Neural crest cell (in vitro differentiated cells): Measurements from ENCODE around the gene FBXW2. TPM values are rescaled to one million over a fixed set of nuclear protein-coding genes. Genes with fewer than 3 reads are reported as not detected.
A peak's percentile ranks its signal among the peaks of the same experiment; 100 is the strongest.

Experiments used
- DNase-seq: peaks from one replicate; pipeline ENCODE4 v3.0.0; 2021; ENCODE audit warnings: low read depth, mixed read lengths, low spot score
- H3K27ac Mint-ChIP-seq: one replicate; pipeline ENCODE4 v1.8.0; 2021; ENCODE audit warnings: mild to moderate bottlenecking, mixed read lengths; ENCODE audit not compliant: unreplicated experiment
- H3K27me3 Mint-ChIP-seq: 2 replicates; pipeline ENCODE4 v1.8.0; 2021; ENCODE audit warnings: low read depth, mild to moderate bottlenecking, mixed read lengths
- H3K36me3 Mint-ChIP-seq: 2 replicates; pipeline ENCODE4 v1.8.0; 2021; ENCODE audit warnings: low read depth, mild to moderate bottlenecking, mixed read lengths
- H3K4me1 Mint-ChIP-seq: 2 replicates; pipeline ENCODE4 v1.8.0; 2021; ENCODE audit warnings: mixed read lengths
- H3K4me3 Mint-ChIP-seq: one replicate; pipeline ENCODE4 v1.8.0; 2021; ENCODE audit warnings: mild to moderate bottlenecking, mixed read lengths
- H3K9me3 Mint-ChIP-seq: 2 replicates; pipeline ENCODE4 v1.8.0; 2021; ENCODE audit warnings: mixed read lengths
- CTCF ChIP-seq: fragments of 200-600 bp; sonication (generic); conservative IDR thresholded peaks from 2 replicates; pipeline ENCODE4 v1.5.0; 2021; ENCODE audit warnings: antibody characterized with exemption, mild to moderate bottlenecking
- long read RNA-seq: library from polyadenylated mRNA; unstranded; transcript quantifications from one replicate; pipeline ENCODE4 v2.0.0, GENCODE V29; 2020
- total RNA-seq: library from RNA; stranded (reverse); gene quantifications from 2 replicates; pipeline ENCODE4 v1.2.1, GENCODE V29; 2021

Gene FBXW2, protein sequence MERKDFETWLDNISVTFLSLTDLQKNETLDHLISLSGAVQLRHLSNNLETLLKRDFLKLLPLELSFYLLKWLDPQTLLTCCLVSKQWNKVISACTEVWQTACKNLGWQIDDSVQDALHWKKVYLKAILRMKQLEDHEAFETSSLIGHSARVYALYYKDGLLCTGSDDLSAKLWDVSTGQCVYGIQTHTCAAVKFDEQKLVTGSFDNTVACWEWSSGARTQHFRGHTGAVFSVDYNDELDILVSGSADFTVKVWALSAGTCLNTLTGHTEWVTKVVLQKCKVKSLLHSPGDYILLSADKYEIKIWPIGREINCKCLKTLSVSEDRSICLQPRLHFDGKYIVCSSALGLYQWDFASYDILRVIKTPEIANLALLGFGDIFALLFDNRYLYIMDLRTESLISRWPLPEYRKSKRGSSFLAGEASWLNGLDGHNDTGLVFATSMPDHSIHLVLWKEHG
- 63.3 and 65.4 TPM in 2 replicates for total RNA-seq
- long read RNA-seq, full-length matches to known transcripts: 22 of 89 reads
- long read RNA-seq, partial matches to known transcripts: 12 of 89 reads
- long read RNA-seq, other reads (novel, unspliced or antisense): 55 of 89 reads

- Mint-ChIP-seq H3K27ac (peak within 1 kb of the TSS; percentile 99), H3K36me3 (no peaks in the 10 kb centered on the region), H3K27me3 (no peaks in the 10 kb centered on the region), H3K9me3 (no peaks in the 10 kb centered on the region), H3K4me1 (peaks cover 43% of the 10 kb centered on the region), H3K4me3 (peak within 1 kb of the TSS; percentile 91)
- peak; percentile 84 for DNase-seq
- no peak for TF ChIP-seq CTCF
These were observed at the start of gene FBXW2 for GRCh38 chr9:120792898-120793765. Gene FBXW2, minus strand, starts transcription at chr9:120793416. Its CDS starts 5,158 bp downstream, at chr9:120788258.

- H3K4me3 Mint-ChIP-seq: peak overlapping the region; percentile 99
- DNase-seq: no peak
- TF ChIP-seq CTCF: no peak
- peak overlapping the region; percentile 98 for H3K27ac Mint-ChIP-seq
- peaks cover 27% of the 10 kb centered on the region for H3K36me3 Mint-ChIP-seq
- peaks cover 2% of the 10 kb centered on the region for H3K9me3 Mint-ChIP-seq
- peaks cover 42% of the 10 kb centered on the region for H3K4me1 Mint-ChIP-seq
- no peaks in the 10 kb centered on the region for H3K27me3 Mint-ChIP-seq
These were observed 48.9 kb upstream of the FBXW2 start for GRCh38 chr9:120841930-120842684.

GRCh38 chr9:120839146-120839545, 45.9 kb upstream of the FBXW2 start:
- Mint-ChIP-seq H3K9me3 (peaks cover 2% of the 10 kb centered on the region), H3K27ac (peak overlapping the region; percentile 6), H3K36me3 (peaks cover 30% of the 10 kb centered on the region), H3K4me1 (peaks cover 38% of the 10 kb centered on the region), H3K27me3 (no peaks in the 10 kb centered on the region), H3K4me3 (peak overlapping the region; percentile 28)
- no peak for DNase-seq
- TF ChIP-seq CTCF: no peak

DNA sequence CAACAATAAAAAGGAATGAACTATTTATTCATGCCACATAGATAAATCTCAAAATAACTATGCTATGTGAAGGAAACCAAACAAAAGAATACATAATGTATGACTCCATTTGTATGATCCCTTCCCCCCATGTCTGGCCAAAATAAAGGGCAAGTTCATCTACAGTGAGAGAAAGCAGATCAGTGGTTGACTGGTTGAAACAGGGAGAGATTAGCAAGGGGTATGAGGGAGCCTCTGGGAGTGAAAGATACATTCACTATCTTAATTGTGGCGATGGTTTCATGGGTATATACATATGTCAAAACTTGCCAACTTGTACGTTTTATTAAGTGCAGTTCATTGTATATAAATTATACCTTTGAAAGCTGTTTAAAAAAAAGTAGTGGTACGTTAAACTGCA, 44.7 kb upstream of the FBXW2 start:
- no peaks in the 10 kb centered on the region for H3K27me3 Mint-ChIP-seq
- peaks cover 31% of the 10 kb centered on the region for H3K36me3 Mint-ChIP-seq
- H3K9me3 Mint-ChIP-seq: peaks cover 2% of the 10 kb centered on the region
- no peak for TF ChIP-seq CTCF
- H3K4me3 Mint-ChIP-seq: no peak overlapping the region
- no peak for DNase-seq
- H3K4me1 Mint-ChIP-seq: peaks cover 36% of the 10 kb centered on the region
- no peak overlapping the region for H3K27ac Mint-ChIP-seq

GRCh38 chr9:120833325-120833724, 40.1 kb upstream of the FBXW2 start:
- no peaks in the 10 kb centered on the region for H3K9me3 Mint-ChIP-seq
- peaks cover 31% of the 10 kb centered on the region for H3K36me3 Mint-ChIP-seq
- no peaks in the 10 kb centered on the region for H3K27me3 Mint-ChIP-seq
- no peak for TF ChIP-seq CTCF
- no peak overlapping the region for H3K27ac Mint-ChIP-seq
- no peak for DNase-seq
- H3K4me3 Mint-ChIP-seq: no peak overlapping the region
- H3K4me1 Mint-ChIP-seq: peaks cover 7% of the 10 kb centered on the region
